T-helper 2 cell (primary cell): ENCODE results near the gene TNC.
A peak's percentile ranks its signal among the peaks of the same experiment; 100 is the strongest.

ENCODE experiments used
- DNase-seq, 5 experiments: peaks; one replicate each; pipeline versions ENCODE4 v3.0.0 to v3.0.0-alpha.2; 2012 to 2022

The TNC gene

DNA sequence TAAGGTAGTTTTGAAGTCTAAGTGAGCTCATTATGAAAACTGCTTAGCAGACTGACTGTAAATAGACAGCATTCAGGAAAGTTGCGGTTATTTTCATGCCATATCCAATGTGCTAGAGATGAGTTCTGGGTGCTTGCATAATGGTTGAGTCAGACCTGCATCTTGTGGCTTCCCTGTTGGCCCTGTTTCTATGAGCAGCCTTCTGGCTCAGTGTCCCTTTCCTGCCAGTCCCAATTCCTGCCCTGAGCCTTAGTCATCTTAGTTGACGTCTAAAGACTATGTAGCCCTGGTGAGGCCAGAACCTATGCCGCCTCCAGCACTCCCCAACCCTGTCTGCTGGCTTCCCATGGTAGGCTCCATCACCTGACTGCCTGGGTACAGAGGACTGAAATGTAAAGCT lies 111.3 kb downstream of the TNC start:
- DNase-seq = peak in 1 of 5 experiments; percentile 64

DNA sequence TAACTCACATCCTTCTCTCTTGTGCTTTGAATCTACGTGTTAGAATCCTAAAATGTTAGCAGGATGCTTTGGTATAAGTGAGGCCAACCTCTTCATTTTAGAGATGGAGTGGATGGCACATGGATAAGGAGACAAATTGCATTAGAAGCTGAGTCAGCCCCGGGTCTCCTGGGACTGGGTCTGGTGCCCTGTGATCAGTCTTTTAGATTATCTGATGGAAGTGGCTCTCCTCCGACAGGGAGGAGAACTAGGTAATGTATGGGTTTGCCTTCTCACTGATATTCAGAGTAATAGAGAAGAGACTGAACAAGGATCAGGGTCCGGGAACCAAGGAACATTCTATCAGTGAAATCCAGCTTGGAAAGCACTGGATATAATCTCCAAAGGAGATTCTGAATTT lies 112.6 kb downstream of the TNC start:
- no peak for DNase-seq

DNA sequence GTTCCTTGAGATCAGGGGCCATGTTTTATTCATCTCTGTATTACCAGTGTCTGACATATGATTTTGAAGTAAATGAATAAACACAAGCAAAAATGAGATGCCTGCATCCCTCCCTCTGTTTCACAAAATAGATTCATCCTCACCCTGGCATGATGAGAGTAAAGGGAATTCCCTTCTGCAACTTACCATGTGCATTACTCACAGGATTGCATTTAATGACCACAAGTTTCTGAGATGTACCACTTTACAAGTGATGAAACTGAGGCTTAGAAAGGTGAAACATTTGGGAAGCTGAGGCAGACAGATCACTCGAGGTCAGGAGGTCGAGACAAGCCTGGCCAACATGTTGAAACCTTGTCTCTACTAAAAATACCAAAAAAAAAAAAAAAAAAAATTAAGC lies 113.4 kb downstream of the TNC start:
- no peak for DNase-seq

DNA sequence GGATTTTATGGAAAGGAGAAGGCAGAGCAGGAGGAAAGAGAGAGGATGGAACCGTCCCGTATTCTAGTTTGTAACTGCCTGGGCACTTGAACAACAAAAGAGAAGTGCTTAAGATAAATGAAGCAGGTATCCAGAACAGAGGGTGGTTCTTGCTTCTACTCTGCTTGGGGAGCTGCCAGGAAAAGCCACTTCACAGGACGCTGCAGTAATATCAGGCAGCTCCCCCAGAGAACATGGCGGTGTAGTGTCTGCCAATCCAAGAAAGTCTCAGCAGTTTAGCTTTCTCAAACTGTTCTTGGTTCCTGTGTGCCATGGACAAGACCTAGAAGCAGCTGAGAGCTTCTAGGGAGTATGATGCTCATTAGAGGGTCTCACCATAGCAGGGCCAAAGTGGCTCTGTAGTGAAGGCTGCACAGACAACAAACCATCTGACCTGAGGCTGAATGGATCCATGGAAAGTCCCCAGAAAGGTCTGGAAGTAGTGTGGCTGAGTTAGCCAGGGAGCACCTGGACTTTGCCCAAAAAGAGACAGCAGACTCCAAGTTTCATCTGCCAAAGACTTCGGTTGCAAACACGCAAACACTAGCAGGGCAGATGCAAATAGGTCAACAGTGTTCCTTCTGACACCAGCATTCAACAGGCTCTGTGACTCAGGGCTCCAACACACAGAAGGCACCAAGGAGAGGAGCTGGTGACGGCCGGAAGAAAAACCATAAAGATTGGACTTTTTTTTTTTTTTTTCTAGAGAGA lies 115.4 kb downstream of the TNC start:
- DNase-seq = no peak

DNA sequence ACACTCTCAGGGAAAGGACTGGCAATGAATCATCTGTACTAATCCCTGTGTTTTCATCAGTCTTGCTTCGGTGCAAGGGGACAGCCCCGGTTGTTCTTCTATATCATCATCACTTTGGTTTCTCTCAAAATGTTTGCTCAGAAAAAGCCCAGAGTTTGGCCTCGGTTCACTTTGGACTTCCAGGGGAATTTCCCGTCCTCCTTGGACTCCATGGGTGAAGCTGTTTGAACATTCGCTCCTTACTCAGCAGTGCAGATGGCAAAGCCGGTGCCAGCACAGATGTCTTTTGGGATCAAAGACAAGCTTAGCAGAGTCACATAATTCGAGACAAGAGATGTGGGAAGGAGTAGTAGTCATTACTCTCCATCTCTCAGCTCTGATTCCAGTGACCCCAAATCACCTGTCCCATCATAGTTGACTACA lies 117.7 kb downstream of the TNC start:
- no peak for DNase-seq

DNA sequence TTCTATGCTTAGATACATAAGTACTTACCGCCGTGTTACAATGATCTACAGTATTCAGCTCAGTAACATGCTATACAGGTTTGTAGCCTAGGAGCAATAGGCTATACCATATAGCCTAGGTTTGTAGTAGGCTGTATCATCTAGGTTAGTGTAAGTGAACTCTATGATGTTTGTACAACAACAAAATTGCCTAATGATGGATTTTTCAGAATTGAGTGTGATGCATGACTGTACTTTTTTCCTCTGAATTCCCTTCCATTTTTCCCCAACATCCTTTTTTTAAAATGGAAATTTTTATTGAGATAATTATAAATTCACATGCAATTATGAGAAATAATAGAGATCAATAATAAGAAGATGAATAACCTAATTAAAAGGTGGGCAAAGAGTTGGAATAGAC lies 119.6 kb downstream of the TNC start:
- no peak for DNase-seq

DNA sequence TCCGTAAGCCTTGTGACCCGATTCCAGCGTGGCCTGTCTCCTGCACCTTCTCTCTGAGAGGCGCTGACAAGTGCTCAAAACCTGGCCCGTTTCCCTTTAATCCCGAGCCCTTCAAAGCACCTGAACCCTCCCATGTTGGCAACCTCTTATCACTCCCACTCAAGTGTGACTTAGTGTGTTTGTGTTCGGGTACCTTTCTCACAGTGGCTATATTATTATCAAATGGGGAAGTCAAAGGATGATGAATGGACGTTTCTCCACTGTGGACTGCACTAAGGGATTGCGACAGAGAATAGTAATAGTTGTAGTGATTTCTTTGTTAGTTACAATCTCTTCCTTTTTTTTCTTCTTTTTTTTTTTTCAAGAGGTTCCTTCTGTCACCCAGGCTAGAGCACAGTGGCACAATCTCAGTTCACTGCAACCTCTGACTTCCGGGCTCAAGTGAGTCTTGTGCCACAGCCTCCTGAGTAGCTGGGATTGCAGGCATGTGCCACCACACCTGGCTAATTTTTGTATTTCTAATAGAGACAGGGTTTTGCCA lies 122.2 kb downstream of the TNC start:
- peak in 1 of 5 experiments; percentile 60 for DNase-seq

DNA sequence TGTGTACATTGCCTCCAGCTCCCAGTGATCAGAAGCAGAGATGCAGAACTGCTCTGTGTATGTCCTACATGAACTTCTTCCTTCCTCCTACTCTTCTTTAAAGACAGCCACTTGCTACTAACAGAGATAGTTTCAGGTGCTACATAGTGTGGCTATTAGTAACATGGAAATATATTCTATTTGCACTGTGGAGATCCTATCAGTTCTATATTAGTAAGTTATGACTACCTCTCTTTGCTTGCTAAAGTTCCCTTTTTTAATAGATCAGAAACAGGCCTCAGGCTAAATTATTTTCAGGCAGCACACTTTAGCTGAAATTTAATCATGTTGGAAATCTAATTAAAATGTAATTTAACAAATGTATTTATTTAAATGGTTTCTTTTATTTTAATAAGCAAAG lies 123.2 kb downstream of the TNC start:
- DNase-seq = peak in 1 of 5 experiments; percentile 15

DNA sequence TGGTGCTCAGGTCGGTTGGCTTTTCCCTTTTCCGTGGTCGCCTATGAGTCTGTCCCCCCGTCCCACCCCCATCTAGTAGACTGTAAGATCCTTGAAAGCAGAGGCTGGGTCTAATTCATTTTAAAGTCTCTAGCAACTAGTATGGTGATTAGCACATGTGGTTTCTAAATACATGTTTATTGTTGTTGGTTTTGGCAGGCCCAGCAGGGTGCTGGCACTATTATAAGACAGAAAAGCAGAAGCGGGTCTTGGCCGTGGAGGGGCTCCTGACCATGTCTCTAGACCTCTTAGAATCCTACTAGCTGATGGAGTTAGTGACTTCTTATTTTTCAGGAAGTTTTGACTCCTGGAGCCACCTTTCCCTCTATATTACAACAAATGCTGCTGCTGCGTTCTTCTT lies 126.1 kb downstream of the TNC start:
- DNase-seq = no peak

DNA sequence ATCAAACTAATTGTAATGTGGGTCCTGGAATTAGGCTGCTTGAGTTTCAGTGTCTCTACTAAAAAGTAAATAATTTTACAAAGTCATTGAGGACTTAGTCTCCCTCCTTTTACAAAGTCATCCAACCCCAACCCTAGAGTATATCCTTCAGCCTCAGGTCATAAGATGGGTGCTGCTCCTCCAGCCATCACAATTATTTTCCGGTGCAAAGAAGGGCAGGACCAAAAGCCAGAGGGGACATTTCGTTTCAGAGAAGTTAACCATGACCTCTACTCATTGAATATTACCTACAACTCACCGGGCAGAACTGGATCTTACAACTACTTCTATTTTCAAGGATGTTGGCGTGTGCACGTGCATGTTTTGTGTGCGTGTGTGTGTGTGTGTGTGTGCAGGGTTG lies 127.1 kb downstream of the TNC start:
- DNase-seq = no peak

DNA sequence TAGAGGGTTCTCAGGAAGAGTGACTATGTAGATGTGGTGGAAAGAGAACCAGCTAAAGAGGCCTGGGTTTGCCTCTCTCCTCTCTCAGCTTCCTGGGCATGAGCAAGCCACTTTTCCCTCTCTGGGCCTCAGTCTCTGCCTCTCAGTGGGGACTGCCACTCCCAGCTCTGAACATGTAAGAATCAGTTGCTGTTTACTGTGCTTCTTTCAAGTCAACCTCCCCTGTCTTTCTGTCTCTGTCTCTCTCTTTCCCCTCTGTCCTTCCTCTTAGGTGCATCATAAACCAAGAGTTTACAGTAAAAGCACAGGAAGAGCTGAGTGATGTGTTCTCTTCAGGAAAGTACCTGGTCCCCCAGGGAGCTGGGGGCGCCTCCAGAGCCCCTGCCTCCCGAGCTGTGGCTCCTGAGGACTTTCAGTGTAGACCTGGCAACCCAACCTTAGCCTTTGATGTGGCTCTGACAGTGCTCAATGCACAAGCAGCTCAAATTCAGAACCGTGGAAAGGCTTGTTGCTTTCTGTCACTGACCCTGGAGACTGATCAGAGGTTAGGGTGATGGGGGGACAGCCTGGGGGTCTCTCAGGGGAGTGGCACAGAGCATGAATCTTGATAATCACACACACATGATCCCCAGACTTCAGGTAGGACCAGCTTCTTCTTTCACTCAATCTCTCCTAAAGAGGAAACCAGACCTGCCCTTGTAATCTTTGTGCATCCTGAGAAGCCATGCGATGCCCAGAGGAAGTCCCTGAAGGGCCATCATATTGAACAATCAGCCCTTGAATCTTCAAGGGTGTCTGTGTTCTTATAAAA lies 128.2 kb downstream of the TNC start:
- DNase-seq = peak in 4 of 5 experiments; percentile 7 to 52 (median 21)

DNA sequence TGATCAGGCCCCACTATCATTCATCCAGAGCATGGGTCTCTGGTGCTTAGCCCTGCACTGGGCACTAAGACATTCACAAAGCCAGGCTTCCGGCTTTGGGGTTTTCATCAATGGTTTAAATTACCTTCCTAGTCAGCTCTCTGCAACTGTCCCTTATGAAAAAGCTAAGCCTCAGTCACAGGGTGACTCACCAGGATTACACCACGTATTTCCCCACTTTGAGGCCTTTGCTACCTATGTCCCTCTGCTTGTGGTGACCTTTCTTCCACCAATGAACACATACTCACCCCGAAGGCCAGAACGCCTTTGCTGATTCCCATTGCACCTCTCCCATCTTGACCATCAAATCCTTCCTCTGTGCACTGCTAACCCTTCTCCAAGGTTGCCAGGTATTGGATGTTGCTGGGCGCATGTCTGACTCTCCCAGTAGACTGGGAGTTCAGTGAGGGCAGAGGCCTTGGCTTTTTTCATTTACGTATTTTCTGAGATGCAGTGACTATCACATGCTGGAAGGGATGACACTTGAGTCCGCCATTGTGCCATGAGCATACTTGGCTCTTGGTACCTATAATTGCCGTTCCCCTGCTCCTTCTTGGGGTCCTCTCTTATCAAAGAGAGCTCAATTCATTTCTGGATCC lies 128.9 kb downstream of the TNC start:
- DNase-seq = peak in 2 of 5 experiments; percentile 3 to 19

DNA sequence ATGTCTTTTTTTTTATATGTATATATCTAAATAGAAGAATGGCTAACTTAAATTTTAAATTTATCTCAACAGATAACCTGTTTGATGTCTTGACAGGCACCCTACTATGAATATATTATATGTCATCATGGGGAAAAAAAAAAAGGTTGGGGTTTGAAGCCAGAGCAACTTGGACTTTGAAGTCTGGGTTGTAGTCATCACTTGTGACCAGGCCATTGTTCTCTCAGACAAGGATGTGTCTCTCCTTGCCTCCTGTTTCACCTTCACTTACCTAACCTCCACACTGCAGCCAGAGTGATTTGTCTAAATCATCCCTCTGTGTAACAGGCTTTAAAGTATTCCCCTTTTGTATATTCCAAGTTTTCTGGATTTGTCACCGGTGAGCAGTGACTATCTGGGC lies 130.8 kb downstream of the TNC start:
- DNase-seq = no peak

DNA sequence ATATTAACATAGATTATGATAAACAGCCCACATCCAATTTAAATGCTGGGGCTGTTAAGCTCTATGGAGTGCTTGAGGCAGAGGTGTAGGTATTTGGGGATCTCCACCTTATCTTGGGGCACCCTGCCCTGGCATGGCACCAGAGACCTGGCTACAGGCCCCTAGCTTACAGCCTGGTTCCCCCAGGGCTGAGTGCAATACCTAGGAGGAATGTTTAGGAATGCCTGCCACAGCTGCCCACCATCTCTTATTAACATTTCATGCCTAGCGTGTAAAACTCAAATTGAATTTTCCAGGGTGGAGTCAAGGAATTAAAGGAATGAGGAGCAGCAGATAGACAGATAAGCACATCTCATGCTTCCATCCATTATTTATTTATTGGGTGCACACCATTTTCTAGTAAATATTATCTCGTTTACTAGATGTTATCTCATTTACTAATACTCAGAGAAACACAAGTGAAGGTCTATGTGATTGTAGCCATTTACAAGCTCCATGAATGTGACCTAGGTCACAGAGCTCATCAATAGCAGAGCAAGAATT lies 131.9 kb downstream of the TNC start:
- DNase-seq = no peak

DNA sequence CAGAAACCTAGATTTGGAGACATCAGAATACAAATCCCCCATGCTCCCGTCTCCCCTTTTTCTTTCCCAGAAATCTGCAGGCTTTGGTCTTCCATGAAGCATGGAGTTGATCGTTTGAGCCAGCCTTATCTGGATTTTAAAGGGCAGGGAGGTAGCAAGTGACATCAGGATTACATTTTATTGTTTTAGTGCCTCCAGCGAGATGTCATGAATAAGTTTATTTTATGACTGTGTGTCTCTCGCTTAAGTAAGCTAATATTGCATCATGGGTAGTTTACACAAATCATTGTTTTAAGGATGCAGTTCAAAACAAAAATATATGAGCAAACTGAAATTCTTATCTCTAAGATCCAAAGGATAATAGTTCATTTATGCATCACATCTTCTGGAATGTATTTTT lies 136.9 kb downstream of the TNC start:
- DNase-seq = no peak

DNA sequence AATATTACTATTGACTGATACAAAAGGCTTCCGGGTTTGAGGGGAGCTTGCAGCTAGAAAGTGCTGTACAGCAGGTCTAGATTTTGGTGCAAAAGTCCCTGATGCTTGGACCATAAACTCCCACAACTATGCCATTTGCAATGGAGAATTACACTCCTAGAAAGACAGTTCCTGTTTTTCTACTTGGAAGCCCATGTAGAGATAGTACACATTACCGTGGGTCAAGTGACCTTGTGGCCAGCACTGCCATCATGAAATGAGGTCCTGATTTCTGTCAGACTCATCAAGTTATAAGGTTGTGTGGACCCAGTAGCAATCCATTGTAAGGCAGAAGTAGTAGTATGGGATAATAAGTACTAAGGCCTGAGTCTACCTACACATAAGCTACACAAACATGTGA lies 144.7 kb downstream of the TNC start:
- no peak for DNase-seq

DNA sequence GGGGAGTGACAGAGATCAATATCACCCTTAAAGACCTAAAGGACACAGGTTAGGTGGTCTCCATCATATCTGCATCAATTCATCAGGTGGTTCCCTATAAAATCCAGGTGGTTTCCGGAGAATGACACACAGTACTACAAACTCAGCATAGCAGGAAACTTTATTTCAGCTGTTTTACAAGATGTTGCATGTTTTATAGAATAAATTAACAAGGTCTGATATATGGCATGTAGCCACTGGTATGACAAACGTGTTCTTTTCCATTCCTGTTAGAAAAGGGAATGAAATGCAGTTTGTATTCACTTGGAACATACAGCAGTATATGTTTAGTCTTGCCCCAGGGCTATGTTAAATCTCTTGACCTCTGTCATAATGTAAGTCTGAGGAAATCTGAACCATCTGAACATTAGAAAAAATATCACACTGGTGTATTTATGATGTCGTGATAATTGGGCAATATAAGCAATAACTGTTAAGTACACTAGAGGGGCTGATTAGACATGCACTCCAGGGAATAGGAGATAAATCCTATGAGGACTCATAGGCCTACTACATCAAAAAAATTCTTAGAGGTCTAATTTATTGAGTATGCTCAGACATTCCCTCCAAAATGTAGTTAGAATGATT lies 145.3 kb downstream of the TNC start:
- DNase-seq = no peak
